ENCODE results near the gene TBX15.

Gene TBX15

GRCh38 chr1:118989878-118990378 lies 1.8 kb upstream of the TBX15 start:
- Histone ChIP-seq H3K4me3 (ENCODE audit: low read depth in 1 of 2, low read length in 1 of 2) (no peak overlapping the region), H3K4me1 (ENCODE audit: control insufficient read depth in 1 of 2, insufficient read depth in 1 of 2, low read depth in 1 of 2, low read length in 1 of 2) (peaks cover 0 to 9% of the 10 kb centered on the region in 2 experiments), H3K36me3 (no peaks in the 10 kb centered on the region), H3K9me3 (no peaks in the 10 kb centered on the region), H3K27ac (no peak overlapping the region), H3K27me3 (peaks cover 100% of the 10 kb centered on the region)
- no peak for TF ChIP-seq CTCF (IDR thresholded peaks at IDR 0.05)

GRCh38 chr1:118989006-118989815 lies 1.1 kb upstream of the TBX15 start:
- Histone ChIP-seq H3K36me3 (no peaks in the 10 kb centered on the region), H3K27me3 (peaks cover 100% of the 10 kb centered on the region), H3K4me1 (ENCODE audit: control insufficient read depth in 1 of 2, insufficient read depth in 1 of 2, low read depth in 1 of 2, low read length in 1 of 2) (peaks cover 0 to 13% of the 10 kb centered on the region in 2 experiments), H3K27ac (no peak overlapping the region), H3K9me3 (no peaks in the 10 kb centered on the region), H3K4me3 (ENCODE audit: low read depth in 1 of 2, low read length in 1 of 2) (no peak overlapping the region)
- TF ChIP-seq CTCF (IDR thresholded peaks at IDR 0.05), result no peak

GRCh38 chr1:118987468-118988185 lies 516 bp downstream of the TBX15 start:
- Histone ChIP-seq H3K36me3 (no peaks in the 10 kb centered on the region), H3K4me1 (ENCODE audit: control insufficient read depth in 1 of 2, insufficient read depth in 1 of 2, low read depth in 1 of 2, low read length in 1 of 2) (peaks cover 0 to 15% of the 10 kb centered on the region in 2 experiments), H3K4me3 (ENCODE audit: low read depth in 1 of 2, low read length in 1 of 2) (no peak overlapping the region), H3K9me3 (no peaks in the 10 kb centered on the region), H3K27ac (no peak overlapping the region), H3K27me3 (peaks cover 100% of the 10 kb centered on the region)
- no peak for TF ChIP-seq CTCF (IDR thresholded peaks at IDR 0.05)

GRCh38 chr1:118986555-118987467 lies 1.3 kb downstream of the TBX15 start:
- Histone ChIP-seq H3K4me3 (ENCODE audit: low read depth in 1 of 2, low read length in 1 of 2) (no peak overlapping the region), H3K36me3 (no peaks in the 10 kb centered on the region), H3K27me3 (peaks cover 100% of the 10 kb centered on the region), H3K4me1 (ENCODE audit: control insufficient read depth in 1 of 2, insufficient read depth in 1 of 2, low read depth in 1 of 2, low read length in 1 of 2) (peaks cover 0 to 15% of the 10 kb centered on the region in 2 experiments), H3K9me3 (no peaks in the 10 kb centered on the region), H3K27ac (no peak overlapping the region)
- no peak for TF ChIP-seq CTCF (IDR thresholded peaks at IDR 0.05)
